ENCODE results near the gene MEI4. TPM values are rescaled to one million over a fixed set of nuclear protein-coding genes. Genes with fewer than 3 reads are reported as not detected.

The MEI4 gene
- total and polyA plus RNA-seq, 2 of the 8 experiments (the other 6 are each of a cell fraction or from before 2014, with no cell fraction given) = 0.05 to 0.24 TPM

DNA sequence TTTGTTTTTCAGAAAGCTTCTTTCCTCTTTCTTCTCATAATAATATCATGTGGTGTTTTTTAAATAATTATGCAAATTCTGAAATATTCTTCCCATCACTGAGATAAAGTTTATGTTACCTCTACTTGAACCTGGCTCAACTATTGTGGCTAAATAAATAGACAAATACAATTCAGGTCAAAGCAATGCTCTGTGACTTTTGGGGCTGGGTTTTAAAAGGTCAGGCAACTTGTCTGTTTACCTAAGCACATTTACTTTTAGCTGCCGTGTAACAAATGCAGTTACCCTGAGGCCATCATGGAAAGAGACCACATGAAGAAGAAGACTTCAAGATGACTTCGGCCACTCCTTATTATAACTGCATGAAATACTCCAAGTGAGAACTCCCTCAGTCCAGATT is 33.7 kb upstream of the MEI4 start (continued):
- TF ChIP-seq CHD7 (IDR thresholded peaks at IDR 0.05; ENCODE audit: insufficient replicate concordance, low read length) = no peak
- no peak for TF ChIP-seq ZNF274 (IDR thresholded peaks at IDR 0.05; ENCODE audit: borderline replicate concordance, extremely low read depth, low read length)
- no peak for TF ChIP-seq GABPA (IDR thresholded peaks at IDR 0.05; ENCODE audit: borderline replicate concordance, insufficient read depth, low read length)

All from H1 (cell line).